Measurements from ENCODE around the gene SCAMP4.

The SCAMP4 gene

DNA sequence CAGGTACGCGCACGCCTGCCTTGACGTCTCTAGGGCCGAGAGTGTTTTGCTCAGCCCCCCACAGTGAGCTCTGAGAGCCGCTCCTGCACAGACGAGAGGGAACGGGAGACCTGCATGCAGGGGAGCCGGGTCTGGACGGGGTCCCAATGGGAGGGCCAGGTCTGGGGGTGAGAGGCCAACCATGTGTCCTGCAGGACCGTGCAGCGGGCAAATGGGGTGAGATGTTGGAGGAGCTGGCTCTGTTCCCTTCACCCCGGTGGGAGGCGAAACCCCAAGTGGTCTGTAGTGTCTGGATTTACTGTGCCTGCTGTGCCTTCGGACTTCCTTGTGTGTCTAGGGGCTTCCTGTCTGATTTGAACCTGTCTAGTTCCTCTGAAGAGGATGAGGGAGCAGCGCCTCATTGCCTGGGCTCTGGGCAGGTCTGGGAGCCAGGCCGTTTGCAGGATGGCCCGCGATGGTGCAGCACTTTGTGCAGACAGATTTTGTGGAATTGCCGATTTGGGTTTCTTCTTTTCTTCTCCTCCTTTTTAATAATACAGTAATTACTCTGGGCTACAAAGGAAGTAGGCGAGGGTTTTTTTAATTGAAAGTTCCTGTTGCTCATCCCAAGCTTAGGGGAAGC is 37.8 kb downstream of the SCAMP4 start:
- no peak for DNase-seq

DNA sequence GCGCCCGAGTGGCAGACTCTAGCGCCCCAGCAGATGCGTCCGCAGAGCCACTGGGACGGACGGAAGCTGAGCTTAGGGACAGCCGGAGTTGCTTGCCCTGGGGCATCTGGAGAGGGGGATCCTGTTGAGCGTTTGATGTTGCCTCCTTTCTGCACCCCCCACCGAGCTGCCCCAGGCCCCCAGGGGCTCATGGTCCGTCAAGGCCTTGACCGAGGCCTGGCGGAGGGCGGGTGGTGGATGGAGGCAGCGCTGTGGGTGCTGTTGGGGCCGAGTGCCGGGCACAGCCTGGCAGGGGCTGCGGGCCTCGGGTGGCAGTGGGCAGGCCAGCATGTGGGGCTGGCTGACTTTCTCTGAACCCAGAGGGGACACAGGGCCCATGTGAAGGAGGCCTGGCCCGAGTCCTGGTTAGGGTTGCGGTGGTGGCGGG is 38.5 kb downstream of the SCAMP4 start:
- DNase-seq: no peak

- no peak for DNase-seq
Observed at GRCh38 chr19:1944088-1944915, 39.1 kb downstream of the SCAMP4 start.

DNA sequence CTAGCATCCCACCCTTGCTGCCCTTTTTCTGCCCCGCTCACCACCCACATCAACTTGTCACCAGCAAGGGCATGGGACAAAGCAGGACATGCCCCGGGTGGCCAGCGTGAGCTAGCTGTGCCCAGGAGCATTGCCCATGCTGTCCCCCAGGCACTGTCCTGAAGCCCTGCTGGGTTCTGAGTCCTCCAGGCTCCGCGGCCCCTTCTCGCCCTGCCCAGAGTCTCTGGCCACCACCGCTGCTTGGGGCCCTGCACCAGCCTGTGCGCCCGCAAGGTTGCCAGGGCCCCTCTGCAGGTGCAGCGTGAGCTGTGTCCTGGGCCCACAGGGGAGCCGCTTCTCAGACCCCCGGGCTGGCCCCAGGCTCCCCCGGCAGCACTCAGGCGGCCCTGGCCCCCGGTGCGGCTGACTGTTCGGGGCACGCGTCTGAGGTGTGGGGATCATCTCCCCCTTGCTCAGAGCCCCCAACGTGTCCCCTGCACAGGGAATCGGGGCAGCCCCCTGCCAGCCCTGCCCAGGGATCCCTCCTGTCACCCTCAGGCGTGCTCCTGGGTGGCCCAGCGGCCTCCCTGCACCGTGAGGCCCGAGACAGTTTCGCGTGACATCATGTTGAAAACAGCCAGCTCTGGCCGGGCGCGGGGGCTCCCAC is 39.8 kb downstream of the SCAMP4 start:
- DNase-seq: no peak

- no peak for DNase-seq
Observed at GRCh38 chr19:1945899-1946298, 40.7 kb downstream of the SCAMP4 start.

- no peak for DNase-seq
Observed at GRCh38 chr19:1947651-1948209, 42.5 kb downstream of the SCAMP4 start.

- DNase-seq: no peak
Observed at GRCh38 chr19:1949304-1950101, 44.3 kb downstream of the SCAMP4 start.

- DNase-seq: no peak
Observed at GRCh38 chr19:1950640-1951039, 45.4 kb downstream of the SCAMP4 start.

- no peak for DNase-seq
Observed at GRCh38 chr19:1952635-1953034, 47.4 kb downstream of the SCAMP4 start.

- no peak for DNase-seq
Observed at GRCh38 chr19:1953037-1953436, 47.8 kb downstream of the SCAMP4 start.

DNA sequence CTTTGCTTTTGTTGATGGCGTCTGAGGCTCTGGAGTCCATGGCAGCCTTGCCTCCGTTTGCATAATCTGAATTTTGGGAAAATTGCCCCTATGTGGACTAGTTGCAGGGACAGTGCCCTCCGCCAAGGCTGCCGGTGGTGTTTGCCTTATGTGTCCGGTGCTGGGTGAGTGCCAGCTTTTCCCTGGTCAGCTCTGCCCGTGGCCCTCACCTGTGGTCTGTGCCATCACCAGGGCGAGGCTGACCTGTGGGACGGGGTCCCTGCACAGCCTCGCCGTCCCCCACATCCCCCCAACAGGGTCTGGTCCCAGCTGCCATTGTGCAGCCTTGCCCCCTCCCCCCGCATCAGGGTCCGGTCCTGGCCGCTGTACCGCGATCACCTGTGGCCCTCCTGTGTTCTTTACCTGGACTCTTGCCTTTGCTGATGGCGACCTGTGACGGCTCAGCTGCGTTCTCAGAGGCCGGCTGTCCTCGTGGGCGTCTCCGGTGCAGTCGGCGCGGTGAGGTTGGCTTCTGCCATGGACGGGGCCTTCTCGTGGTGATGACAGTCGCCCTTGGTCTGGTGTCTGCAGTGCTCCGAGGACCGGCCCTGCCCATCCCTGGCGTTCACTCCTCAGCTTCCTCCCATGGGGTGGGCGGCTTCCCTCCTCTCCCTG is 48.4 kb downstream of the SCAMP4 start:
- no peak for DNase-seq

- DNase-seq: no peak
Observed at GRCh38 chr19:1954532-1954933, 49.3 kb downstream of the SCAMP4 start.

GRCh38 chr19:1955171-1956121 is 50.2 kb downstream of the SCAMP4 start:
- no peak for DNase-seq

- no peak for DNase-seq
Observed at GRCh38 chr19:1956122-1956494, 50.9 kb downstream of the SCAMP4 start.

- DNase-seq: no peak
Observed at GRCh38 chr19:1956868-1957492, 51.8 kb downstream of the SCAMP4 start.

DNA sequence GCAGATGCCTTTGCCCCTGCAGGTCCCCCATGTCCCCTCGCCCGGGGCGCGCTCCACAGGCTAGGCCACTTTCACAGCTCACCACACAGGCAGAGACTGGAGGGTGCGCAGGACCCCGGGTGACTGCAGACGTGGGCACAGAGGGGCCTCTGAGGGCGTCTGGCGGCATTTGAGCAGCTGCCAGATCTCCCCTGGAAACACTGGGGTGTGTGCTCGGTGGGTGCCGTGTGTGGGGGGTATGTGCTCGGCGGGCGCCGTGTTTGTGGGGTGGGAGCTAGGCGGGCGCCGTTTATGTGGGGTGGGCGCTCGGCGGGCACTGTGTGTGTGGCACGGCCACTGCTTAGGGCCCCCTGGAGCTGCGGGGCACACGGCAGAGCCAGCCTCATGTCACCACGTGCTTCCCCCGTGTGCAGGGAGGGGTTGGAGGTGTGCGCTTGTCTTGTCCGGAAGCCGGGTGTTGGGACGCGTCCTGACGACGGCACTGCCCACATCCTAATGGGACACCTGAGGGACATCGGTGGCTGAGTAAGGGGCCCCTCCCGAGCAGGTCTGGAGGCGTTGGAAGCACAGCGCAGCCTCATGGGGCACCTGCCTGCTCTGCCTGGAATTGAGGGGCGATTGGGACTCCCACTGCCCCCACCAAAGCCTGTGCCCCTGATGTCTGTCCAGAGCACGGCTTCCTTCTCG is 52.5 kb downstream of the SCAMP4 start:
- DNase-seq: no peak

- DNase-seq: no peak
Observed at GRCh38 chr19:1959928-1960589, 54.9 kb downstream of the SCAMP4 start.

DNA sequence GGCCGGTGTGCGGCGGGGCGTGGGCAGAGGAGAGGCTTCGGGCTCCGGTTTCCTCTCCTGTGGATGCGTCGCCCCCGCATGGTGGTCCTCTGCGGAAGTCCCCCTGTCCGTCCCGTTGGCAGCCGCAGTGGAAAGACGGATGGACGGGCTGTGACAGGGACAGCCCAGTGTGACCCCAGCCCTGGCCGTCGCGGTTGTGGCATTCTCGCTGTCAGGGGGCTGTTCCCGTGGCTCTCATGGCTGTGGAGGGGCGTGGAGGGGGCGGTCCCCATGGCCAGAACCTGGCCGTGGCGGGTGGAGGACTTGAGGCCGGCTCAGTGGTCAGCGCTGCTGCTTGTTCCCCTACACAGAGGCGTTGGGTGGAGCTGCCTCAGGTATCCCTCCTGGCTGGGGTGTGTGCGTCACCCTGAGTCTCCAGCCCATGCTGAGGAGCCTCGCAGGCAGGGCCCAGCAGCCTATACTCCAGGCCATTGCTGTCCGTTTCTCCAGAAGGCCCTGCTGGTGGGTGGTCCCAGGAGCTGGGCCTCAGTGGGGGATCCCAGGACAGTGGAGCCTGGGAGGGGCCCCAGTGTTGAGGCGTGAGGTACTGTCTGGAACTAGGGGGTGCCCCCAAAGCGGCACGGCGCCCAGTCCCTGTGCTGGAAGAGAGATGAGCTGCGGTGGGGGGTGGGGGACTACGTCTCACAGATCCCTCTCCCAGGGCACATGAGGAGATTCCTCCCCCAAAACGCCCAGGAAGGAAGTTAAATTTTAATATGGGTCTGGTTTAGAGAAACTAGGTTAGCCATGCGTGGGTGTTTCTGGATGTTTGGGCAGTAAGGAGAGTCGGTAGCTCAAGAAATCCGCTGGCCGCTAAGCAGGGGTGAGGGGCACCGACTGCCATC is 56.0 kb downstream of the SCAMP4 start:
- no peak for DNase-seq

Data from NCI-H1105 treated with DMSO at 0.1 percent for 48 hours (cell line).